Colonic mucosa (tissue), 4 donors: ENCODE results near the gene PKN1. TPM values are rescaled to one million over a fixed set of nuclear protein-coding genes. Genes with fewer than 3 reads are reported as not detected.

Experiments
- DNase-seq: peaks from one replicate; pipeline ENCODE4 v3.0.0-alpha.2; 2020
- H3K27ac ChIP-seq: fragments of 200-600 bp; one replicate; pipeline ENCODE4 v1.8.0; 2021
- H3K27me3 ChIP-seq: fragments of 200-600 bp; one replicate; pipeline ENCODE4 v1.8.0; 2021
- H3K36me3 ChIP-seq: fragments of 200-600 bp; one replicate; pipeline ENCODE4 v1.8.0; 2021
- H3K4me1 ChIP-seq: fragments of 200-600 bp; one replicate; pipeline ENCODE4 v1.8.0; 2021; ENCODE audit warnings: mild to moderate bottlenecking
- H3K4me3 ChIP-seq: fragments of 200-600 bp; one replicate; pipeline ENCODE4 v1.8.0; 2021
- H3K9ac ChIP-seq, 2 donors: one replicate each; pipeline ENCODE4 v1.7.0; 2013; ENCODE audit warnings: control low read depth in 2 of 2, low read depth in 2 of 2, low read length in 2 of 2
- H3K9me3 ChIP-seq: fragments of 200-600 bp; one replicate; pipeline ENCODE4 v1.8.0; 2021
- intact Hi-C: fragments of 100-400 bp; cut with DNase I; formaldehyde crosslinking; loops from one replicate; pipeline ENCODE4 v1.14.1; 2022
- total RNA-seq, 2 donors: library from RNA; stranded (reverse); fragmentation: NEBNext Ultra II Directional in 1 of 2; extraction: Animal tissue kit (Norgen Biotek cat#: 25700) in 1 of 2; gene quantifications; one replicate each; pipeline ENCODE4 v1.2.1, GENCODE V29; 2021
- TF ChIP-seq, protein P1 (sequence below): fragments of 200-600 bp; IDR thresholded peaks from one replicate; pipeline ENCODE4 v1.8.0; 2022; ENCODE audit warnings: antibody characterized with exemption, mild to moderate bottlenecking
- donor health status: healthy.
- donor health status: DM: no; HTN: no; CAD: no.
- donor health status: DM: no; HTN: no; CAD: no.

The PKN1 gene
- total RNA-seq, 2 donors from 2014 or later, result 35.9 to 37.5 TPM

DNA sequence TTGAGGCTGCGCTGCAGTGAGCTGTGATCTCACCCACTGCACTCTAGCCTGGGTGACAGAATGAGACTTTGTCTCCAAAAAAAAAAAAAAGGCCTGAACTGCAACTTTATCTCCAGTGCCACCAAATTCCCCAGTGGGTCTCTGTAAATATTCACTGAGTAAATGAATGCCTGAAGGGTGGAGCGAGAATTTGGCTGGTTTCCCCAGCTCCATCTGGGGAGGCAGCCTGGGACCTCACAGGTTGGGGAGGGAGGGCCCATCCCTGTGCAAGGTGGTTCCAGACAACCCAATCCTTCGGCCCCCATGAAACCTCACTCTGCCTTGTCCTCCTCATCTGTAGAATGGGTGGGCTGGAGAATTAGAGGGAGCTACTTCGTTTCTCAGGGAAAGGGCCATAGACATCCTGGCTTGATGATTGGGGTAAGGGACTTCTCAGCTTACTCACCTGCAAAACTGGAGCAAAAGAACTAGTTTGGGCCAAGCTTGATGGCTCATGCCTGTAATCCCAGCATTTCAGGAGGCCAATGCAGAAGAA is 4.2 kb upstream of the PKN1 start:
- Histone ChIP-seq H3K4me3 (no peak overlapping the region), H3K4me1 (peaks cover 1% of the 10 kb centered on the region), H3K36me3 (no peaks in the 10 kb centered on the region), H3K27ac (no peak overlapping the region), H3K27me3 (no peaks in the 10 kb centered on the region), H3K9me3 (no peaks in the 10 kb centered on the region), H3K9ac (no peak overlapping the region)
- intact Hi-C loops, result no loop called here
- TF ChIP-seq, protein P1, sequence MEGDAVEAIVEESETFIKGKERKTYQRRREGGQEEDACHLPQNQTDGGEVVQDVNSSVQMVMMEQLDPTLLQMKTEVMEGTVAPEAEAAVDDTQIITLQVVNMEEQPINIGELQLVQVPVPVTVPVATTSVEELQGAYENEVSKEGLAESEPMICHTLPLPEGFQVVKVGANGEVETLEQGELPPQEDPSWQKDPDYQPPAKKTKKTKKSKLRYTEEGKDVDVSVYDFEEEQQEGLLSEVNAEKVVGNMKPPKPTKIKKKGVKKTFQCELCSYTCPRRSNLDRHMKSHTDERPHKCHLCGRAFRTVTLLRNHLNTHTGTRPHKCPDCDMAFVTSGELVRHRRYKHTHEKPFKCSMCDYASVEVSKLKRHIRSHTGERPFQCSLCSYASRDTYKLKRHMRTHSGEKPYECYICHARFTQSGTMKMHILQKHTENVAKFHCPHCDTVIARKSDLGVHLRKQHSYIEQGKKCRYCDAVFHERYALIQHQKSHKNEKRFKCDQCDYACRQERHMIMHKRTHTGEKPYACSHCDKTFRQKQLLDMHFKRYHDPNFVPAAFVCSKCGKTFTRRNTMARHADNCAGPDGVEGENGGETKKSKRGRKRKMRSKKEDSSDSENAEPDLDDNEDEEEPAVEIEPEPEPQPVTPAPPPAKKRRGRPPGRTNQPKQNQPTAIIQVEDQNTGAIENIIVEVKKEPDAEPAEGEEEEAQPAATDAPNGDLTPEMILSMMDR, result no peak
- no peak for DNase-seq

DNA sequence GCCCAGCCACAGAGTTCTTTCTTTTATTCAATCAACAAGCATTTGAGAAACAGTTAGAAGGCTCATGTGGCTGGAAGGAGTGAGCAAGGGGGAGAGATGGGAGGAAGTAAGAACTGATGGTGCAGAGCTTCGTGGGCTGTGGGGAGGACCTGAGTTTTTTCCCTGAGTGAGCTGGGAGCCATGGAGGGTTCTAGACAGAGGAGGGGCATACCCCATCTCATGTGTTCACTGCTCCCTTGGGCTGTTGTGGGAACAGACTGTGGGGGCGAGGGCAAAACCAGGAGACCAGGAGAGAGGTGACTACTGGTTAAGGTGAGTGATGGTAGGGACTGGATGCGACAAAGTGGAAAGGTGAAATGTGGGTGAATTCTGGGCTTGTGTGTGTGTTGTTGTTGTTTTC is 2.4 kb upstream of the PKN1 start:
- no peak for DNase-seq
- Histone ChIP-seq H3K27ac (no peak overlapping the region), H3K36me3 (no peaks in the 10 kb centered on the region), H3K9ac (no peak overlapping the region), H3K9me3 (no peaks in the 10 kb centered on the region), H3K27me3 (no peaks in the 10 kb centered on the region), H3K4me1 (peaks cover 8% of the 10 kb centered on the region), H3K4me3 (no peak overlapping the region)
- TF ChIP-seq, protein P1, result no peak
- intact Hi-C loops, result loop anchor here (10.0 kb wide), 1 partner anchor 54 kb away; no protein-coding TSS in a partner anchor

DNA sequence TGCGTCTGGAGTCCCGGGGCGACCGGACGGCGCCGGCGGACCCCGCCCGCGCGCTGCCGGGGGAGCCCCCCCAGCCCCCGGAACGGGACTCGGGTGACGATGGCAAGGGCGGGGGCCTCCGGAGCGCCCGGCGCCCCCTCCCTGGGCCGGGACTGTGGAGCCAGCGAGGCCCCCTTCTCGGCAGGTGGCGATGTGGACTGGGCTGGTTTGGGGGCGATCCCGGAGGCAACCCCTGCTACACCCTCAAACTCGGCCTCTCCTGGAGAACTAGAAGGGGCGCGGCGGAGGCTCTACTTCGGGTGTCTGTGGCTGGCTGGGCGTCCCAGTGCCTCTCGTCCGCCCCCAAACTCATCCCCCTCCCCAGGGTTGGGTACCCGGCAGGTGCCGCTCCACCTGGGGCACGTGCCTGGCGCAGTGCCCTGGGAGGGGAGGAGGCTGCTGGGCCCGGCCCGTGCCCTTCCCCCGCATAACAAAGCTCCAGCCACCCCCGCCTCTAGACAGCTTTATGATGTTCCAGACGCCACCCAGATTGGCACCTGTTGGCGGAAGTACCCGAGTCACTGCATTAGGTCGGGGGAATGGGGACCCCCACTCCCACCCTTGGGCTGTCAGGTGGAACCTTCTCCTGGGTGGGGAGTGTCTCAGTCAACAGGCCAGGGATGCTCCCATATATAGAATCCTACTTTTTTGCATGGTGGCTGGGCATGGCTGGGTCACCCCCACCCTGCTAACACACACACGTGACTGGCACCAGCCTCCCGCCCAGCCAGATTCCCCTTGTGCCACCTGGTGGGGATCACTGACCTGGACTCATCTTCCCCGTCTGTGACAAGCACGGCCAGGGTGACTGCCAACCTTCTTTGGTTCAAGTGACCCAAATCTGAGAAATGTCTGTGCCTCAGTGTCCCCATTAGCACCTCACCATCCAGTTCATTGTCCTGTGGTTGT is 722 bp downstream of the PKN1 start:
- Histone ChIP-seq H3K9ac (peak overlapping the region; percentile 73 to 84), H3K27ac (peak overlapping the region; percentile 51), H3K4me3 (peak overlapping the region; percentile 65), H3K4me1 (peaks cover 8% of the 10 kb centered on the region), H3K9me3 (no peaks in the 10 kb centered on the region), H3K27me3 (no peaks in the 10 kb centered on the region), H3K36me3 (no peaks in the 10 kb centered on the region)
- intact Hi-C loops, result loop anchor here (10.0 kb wide), 1 partner anchor 51 kb away; no protein-coding TSS in a partner anchor
- TF ChIP-seq, protein P1, result no peak
- peak; percentile 80 for DNase-seq

DNA sequence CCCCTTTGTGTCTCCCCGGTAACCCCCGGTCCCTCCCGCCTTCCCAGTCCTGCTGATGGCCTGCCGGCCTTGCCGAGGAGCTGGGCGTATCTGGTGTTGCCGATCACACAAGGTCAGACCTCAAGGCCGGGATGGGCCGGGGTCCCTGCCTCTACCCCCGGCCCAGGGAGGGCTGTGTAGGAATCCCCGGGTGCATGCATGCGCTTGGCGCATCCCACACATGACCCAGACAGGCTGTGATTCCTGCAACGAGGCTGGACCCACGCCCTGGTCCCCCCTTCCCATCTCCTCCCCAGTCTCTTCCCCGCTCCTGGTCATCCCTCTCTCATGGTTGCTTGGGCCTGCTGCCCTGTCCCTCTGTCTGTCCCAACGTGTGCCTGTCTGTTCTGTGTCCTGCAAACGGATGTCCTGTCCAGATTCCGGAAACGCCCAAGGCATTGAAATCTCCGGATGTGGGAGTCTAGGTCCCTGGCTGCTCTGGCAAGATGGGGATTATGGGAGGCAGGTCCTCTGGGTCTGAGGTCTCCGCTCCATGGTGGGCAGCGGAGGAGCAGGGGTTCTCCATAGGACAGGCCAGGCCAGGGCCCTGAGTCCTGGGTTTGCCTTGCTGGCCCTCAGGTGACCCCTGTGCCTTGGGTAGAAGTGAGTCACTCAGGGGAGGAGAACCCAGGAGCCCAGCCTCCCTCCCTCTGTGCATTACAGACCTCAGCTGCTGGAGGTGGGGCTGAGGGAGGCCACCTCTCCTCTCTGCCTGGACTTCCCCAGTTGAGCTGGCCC is 1.6 kb downstream of the PKN1 start:
- Histone ChIP-seq H3K9me3 (no peaks in the 10 kb centered on the region), H3K27ac (peak overlapping the region; percentile 51), H3K27me3 (no peaks in the 10 kb centered on the region), H3K4me1 (peaks cover 8% of the 10 kb centered on the region), H3K4me3 (no peak overlapping the region), H3K36me3 (no peaks in the 10 kb centered on the region), H3K9ac (peak overlapping the region; percentile 19 to 73)
- intact Hi-C loops, result loop anchor here (10.0 kb wide), 1 partner anchor 50 kb away; no protein-coding TSS in a partner anchor
- peak; percentile 52 for DNase-seq
- TF ChIP-seq, protein P1, result no peak
